ENCODE measurements around the gene DMRTA2.
"Not testable (repeated sequence)": the region's sequence is repeated elsewhere in the genome, so short reads cannot be mapped to it uniquely, and the experiment has no call there.

The DMRTA2 gene

DNA sequence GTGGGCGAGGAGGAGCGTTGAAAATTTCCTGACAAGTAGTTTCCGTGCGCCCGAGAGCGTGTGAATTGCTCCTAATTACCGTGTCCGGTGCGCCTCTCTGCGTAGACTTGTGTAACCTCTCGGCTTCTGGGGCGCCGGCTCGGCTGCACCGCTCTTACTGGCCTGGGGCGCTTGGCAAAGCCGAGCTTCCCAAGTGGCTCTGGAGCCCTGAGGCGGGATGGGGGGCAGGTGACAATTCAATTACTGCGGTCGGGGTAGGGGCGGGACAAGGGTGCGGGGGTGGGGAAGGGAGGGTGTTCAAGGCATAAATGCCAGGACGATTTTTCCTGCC lies 392 bp upstream of the DMRTA2 start:
- DNase-seq: no peak

DNA sequence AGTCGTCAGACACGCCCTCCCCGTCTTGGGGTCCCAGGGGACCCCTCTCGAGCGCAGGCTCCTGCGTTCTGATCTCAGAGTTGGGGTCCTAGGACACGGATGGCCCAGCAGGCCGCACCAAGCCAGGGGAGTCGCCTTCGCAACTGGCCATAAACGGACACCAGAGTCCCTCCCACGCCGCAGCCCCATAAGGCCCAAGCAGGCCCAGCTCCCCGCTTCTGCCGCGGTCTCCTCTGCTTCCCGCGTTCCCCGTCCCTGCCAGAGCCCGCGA lies 633 bp downstream of the DMRTA2 start:
- DNase-seq: no peak

DNA sequence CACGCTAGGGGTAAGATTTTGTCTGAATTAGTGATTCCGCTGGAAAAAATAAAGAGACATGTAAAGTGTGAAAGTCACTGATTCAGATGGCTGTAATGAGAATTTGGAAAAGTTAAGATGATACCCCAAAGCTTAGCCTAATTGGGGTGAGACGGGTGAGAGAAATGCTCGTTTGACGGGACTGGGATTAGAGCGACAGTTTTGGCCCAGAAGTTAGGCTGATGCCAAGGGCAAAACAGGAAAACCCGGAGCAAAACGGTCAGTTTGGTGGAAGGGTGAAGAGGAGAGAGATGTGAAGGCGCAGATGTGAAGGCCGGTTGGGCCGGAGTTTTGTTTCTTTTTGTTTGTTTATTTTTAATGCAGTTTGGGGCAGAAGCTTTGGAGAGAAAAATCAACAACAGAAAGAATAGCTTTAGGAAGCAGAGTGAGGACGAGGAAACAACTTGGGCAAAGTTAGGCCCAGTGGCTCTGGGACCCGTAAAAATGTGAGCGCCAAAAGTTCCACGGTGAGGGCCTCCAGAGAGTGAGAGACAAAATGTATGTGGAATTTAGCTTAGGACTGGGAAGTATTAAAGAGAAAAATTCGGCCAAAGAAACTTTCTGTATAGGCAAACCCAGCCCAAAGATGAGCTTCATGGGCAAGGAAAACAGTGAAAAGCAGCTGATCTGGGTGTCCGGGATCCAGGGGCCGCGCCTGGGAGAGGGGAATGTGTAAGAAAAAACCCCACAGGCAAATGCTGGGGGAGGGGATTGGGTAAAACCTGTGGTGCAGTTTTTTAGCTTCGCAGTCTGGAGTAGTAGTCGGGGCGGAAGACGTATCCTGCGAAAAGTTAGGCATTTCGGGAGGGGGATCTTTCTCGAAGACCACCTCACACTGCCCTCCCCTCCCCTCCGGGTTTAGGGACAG lies 1.2 kb downstream of the DMRTA2 start:
- no peak for DNase-seq

DNA sequence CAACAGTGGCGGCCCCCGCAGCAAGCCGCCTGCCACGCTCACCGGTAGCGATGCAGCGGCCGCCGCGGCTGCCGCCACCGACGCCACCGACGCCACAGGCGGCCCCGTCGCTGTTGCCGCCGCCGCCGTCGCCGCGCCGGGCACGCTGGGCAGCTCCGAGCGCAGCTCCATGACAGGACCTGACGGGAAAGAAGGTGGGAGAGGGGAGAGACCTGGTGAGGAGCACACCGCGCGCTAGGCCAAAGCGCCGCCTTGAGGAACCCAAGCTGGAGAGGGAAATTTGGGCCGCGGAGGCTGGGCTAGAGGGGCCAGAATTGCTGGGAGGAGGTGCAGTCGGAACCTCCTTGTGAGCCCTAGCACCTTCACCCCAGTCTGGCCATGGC lies 1.9 kb downstream of the DMRTA2 start:
- no peak for DNase-seq

DNA sequence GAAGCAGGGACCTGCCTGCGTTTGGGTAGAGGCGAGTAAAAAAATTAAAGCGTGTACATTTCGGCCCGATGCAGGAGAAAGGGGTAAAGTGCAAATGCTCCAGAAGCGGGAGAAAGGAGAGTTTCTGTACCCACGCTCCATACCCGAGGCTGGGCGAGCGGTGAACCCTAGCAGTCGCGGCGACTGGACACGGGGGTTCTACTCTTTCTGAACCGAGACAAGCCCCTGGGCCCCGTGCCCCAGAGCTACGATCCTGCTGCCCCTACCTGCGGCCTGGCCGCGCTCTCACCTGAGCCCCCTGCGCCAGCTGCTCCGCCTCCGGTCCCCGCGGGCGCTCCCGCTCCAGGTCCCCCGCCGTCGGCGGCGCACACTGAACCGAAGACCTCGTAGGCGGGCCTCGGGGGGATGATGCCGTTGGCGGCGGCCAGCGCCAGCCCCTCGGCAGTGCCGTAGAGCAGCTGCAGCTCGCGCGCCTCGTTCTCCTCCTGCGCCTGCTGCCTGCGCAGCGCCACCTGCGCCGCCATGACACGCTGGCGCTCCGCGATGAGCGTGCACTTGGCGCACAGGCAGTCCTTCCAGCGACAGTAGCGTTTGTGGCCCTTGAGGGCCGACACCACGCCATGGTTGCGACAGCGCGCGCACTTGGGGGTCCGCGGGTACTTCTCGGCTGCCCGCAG lies 2.4 kb downstream of the DMRTA2 start:
- DNase-seq: peak; percentile 81

DNA sequence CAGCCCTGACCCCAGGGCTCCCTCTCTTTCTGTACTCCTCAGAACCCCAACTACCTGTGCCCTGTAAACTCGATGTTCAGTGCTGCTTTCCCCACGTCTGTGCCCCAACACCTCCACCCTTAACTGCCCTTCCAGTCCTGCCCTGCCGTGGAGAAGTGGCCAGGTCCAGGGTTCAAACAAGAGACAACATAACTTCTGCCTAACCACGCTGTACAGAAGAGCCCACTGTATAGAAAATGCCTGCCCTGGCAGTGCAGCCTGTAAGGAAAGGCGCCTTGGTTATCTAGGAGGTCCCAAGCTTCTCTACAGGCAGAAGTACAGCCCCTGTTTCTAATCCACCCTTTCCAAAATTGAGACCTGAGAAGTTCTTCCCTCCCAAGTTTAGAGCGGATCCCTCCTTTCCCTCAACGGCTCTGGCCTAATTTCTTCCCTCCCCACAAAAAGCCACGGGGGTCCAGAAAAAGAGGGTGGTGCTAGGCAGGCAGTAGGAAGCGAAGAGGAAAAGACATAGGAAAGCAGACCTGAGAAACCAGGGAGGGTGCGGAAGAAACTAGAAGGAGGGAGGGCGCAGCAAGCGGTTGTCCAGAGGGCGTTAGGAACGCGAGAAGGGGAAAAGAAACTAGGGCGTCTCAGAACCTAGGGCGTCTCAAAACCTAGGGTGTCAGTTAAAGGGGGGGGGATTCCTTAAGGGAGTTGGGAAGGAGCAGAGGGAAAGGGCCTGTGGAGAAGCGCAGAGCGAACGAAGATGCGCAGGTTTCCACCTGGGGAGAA lies 3.2 kb downstream of the DMRTA2 start:
- DNase-seq: peak; percentile 43

DNA sequence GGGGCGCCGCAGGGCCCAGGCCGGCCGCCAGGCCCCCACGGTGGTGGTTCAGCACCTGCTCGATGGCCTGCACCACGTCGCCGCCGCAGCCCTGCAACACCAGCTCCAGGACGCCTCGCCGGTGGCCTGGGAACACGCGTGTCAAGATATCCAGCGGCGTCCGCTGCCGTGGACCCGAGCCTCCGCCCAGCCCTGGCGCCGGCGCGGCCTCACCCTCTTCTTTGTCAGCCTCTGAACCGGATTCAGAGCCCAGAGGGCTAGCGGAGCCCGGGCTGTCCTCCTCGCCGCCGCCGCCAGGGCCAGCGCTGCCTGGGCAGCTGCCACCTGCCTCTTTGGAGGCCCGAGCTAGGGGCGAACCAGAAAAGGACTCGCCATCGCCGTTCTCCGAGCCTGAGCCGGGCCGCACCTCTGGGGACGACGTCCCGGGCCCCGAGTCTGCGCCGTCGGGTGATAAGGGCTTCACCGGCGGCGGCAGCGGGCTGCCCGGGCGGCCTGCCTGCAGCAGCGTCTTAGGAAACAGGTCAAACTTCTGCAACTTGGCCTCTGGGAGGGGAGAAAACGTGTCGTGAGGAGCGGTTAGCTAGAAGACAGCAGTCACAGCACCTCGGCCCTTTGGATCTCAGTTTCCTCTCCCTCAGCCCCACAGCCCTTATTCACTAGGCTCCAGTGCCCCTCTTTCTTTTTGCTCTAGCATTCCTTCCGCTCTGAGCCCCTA lies 3.9 kb downstream of the DMRTA2 start:
- DNase-seq: peak; percentile 84

DNA sequence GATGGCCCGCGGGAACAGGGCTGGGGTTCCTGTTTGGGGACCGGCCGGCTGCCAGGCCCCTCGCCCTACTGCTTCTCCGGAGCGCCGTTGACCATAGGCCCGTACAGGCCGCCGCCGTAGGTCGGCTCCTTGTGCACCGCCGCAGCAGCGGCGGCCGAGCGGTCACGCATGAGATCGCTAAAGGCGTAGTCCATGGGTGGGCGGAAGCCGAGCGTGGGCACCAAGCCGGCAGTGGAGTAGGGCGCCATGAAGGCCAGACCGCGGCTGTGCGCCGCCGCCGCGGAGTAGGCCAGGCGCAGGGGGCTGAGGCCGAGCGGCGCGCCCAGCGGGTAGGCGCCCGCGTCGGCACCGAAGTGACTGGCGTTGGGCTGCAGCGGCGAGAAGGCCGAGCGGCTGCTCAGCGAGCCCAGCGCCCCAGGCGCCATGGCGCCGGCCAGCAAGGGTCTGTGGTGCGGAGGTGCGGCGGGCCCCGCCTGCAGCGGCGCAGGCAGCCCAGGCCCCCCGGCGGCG lies 4.6 kb downstream of the DMRTA2 start:
- DNase-seq: peak; percentile 78

DNA sequence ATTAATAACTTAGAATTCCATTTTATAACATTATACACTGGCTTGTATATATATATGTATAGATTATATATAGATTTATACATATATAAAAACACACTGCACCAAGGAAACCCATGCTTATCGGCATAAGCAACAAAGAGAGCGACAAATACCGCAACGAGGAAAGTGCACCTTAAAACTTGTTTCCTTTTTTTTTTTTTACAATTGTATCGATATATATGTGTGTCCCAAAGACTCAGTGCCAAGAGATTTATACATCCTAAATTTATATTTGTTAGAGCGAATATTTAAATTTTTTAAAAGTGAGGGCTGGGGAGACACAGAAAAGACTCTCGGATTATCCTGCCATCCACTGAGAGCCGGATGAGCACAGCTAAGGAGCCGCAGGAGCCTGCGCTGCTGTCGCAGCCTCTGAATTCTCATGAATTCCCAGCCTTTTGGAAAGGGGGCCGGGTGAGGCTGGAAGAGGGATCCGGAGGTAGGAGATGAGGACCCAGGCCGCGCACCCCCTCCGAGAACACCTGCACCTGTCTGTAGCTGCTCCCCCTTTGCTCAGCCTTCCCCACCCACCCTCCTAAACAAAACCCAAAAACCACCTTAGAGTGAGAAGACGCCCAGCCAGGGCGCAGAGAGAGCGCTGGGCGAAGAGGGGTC lies 5.2 kb downstream of the DMRTA2 start:
- no peak for DNase-seq

DNA sequence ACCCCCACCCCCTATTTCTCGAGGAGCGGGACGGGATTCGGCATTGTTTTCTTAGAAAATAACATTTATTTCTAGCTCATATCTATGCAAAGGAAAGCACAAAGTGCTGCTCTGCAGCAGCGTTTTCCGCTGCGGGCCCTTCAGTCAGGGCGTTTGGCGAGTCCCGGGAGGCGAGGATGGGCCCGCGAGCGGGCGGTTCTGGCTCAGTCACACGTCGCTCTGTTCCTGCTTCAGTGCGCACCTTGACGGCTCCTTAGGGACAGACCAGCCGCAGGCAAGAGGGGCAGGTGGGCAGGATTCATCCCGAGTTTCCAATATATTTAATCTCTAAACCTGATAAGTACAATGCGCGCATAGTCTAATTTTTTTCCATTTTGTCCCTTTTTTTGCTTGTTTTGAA lies 5.7 kb downstream of the DMRTA2 start:
- DNase-seq: peak; percentile 53

DNA sequence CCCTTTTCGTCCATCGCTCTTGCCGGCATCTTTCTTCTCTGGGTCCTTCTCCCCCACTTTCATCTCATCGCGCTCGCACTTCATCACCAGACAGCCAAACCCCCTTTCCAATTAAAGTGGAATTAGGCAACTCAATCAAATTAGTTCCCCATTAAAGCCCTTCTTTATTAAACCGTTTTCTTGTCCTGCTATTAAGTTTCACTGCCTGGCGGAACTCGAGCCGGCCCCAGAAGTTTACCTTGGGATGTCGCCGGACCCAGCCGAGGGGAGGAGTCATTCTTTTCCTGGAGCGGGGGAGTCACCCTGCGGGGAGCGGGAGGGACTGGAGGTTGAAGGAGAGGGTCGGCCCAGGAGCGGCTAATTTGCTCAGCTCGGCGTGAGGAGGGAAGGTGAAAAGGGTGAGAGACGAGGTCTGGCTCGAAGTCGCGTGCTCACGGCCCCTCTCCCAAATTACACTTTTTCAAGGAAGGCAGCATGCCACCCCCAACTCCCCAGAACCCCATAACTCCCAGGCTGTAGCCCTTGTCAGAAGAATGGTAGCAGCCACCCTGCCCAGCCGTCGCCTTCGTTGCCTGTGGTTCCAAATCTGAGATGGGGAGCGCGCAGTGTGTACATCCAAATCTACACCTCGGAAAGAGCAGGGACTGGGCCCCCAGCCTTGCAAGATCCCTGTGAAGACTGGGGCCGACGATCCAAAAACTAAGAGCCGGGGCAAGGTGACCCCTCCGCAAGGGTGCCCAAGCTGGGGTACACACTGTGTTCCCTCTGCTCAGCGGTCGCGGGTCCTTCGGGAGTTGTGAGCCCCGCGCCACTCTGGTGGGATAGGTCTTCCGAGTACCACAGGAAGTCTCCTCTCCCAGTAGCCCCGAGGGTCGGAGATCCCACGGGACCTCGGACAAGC lies 6.4 kb downstream of the DMRTA2 start:
- peak; percentile 60 for DNase-seq

DNA sequence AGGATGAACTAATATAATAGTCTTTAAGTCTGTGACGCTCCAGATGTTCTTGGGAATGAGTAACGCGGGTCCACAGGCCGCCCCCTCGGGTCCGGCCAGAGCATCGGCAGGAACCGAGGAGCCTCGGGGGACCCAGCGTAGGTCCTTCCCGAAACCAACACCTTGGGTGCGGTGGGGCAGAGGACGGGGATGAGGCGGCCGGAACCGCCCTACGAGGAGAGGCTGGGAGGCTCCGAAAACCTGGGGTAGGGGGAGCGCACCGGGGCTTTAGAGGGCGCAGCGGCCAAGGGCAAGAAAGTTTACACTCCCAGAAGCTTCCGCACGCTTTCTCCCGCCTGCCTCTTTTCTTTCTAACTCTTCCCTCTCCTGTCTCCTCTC lies 7.1 kb downstream of the DMRTA2 start:
- no peak for DNase-seq

DNA sequence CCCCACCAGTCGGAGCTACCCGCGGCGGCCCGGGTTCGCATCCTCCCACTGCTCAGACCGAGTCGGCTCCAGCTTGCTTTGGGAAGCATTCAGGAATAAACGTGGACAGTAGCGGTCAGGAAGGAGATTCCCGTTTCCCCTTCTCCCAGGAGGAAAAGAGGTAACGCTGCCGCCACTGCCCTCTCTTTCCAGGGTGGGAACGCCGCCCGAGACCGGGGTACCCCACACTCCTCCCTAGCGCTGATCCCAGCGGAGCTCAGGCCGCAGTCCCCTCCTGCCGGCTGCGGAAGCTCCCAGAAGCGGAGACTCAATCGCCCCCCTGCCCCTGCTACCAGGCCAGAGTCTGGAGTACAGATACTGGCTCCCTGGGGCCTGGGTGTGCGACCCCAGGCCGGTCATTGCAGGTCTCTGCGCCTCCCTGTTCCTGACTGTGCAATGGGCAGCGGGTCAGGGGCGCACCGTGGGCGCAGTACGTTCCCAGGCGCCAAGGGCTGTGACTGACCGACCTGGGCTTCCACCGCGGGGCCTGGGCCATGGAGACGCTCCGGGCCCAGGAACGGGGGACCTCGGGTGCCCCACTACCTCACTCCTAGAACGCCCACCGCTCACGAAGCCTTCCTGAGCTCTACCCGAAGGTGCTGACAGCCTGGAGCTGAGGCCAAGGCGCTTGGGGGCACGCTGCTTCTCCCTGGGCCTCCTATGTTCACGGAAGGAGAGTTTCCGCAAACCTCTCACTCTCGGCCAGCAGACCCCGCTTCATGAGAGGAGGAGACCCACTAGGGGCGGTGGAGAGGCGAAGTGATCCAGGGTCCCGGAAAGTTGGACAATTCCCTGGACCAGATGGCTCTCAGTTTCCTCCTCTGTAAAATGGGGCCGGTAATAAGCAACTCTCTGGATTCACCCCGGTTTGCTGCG lies 7.8 kb downstream of the DMRTA2 start:
- peak; percentile 54 for DNase-seq

DNA sequence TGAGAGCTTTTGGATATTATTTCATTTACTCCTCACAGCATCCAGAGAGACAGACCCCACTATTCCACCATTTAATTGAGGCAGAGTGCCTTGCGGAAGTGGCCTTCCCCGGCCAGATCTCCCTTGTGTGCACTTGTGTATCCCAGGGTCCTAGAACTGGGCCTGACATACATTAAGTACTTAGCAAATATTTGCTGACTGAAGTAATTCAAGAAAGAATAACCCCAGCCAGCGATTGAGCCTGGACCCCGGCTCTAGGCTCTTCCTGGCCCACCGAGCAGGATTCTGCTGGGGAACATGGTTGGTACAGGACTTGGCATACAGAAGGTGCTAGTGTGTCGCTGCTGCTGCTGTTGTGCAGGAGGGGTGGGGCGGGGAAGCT lies 8.4 kb downstream of the DMRTA2 start:
- DNase-seq: no peak

DNA sequence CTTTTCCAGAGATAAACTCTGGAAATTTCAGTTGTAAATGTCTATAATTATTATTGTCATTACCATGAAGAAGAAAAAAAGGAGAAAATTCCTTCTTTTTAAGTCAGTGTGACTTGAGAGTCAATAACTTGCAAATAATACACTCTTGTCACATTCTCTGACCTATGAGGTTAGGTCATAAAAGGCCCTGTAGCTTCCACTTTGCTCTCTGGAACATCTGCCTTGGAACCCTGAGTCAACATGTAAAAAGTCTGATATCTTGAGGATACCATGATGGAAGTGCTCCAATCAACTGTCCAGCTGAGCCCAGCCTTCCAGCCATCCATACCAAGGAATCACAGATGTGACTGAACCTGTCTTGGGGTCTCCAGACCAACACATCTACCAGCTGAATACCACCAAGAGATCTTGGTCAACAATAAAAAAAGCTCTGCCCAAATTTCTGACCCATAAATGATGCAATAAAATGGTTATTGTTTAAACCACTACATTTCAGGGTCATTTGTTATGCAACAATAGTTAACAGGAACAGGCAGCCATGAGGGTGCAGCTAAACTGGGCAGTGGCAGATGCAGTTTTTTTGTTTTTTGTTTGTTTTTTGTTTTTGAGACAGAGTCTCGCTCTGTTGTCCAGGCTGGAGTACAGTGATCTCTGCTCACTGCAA lies 10.3 kb downstream of the DMRTA2 start:
- DNase-seq: no peak

DNA sequence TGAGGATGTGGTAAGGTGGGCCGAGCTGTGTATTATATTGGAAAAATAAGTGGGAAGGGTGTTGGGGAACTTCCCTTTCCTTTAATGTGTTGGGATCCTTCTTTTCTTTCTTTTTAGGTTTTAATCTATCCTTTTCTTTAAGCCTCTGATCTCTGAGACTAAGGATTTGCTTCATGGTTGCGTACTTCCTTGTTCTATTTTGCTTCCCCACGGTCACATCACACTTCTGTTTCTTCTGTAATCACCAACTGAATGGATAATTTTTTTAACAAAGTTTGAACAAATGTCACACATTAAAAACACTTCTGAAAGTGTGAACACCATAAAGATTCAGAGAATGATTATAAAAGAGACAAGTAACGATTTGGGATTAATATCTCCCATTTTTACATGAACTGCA lies 17.4 kb downstream of the DMRTA2 start:
- DNase-seq: no peak

DNA sequence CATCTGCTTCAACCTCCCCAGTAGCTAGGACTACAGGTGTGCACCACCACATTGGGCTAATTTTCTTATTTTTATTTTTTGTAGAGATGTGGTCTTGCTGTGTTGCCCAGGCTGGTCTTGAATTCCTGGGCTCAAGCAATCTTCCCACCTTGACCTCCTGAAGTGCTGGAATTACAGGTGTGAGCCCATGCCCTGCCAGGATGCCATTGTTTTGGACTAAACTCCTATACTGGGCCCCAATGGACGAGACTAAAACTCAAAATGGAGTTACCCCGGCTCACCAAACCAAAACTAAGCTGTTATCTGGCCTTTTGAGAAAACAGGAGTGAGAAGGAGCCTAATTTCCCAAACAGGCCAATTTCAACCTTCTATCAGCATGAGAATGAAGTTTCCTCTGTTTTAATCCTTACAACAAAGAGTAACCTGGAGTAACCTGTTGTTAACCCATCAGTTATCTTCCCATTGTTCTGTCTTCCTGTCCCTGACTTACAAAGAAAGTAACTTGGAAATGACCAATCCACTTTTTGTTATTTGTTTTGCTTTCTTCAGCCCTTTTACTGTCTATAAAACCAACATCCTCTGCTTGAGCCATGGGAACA lies 29.6 kb downstream of the DMRTA2 start:
- no peak for DNase-seq

DNA sequence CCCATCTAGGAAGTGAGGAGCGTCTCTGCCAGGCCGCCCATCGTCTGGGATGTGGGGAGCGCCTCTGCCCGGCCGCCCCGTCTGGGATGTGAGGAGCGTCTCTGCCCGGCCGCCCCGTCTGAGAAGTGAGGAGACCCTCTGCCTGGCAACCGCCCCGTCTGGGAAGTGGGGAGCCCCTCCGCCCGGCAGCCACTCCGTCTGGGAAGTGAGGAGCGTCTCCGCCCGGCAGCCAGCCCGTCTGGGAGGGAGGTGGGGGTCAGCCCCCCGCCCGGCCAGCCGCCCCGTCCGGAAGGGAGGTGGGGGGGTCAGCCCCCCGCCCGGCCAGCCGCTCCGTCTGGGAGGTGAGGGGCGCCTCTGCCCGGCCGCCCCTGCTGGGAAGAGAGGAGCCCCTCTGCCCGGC lies 41.7 kb downstream of the DMRTA2 start:
- DNase-seq: not testable (repeated sequence)

DNA sequence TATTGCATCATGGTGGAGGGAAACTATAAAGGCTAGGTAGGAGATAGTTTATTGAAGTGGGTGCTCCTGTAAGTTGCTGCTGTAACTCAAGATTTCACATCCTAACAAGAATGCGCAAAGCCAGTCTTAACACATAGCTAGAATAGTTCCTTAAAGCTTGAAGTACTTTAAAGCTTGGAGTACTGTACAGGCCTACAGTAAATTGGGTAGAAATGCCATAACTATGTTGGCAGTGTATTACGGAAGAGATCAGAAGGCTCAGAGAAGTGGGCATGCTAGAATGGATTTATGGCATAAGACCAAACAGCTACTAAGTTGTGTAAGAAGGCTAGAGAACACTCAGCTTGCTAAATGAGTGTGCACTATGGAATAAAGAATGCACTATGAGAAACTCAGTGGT lies 44.5 kb downstream of the DMRTA2 start:
- DNase-seq: no peak

DNA sequence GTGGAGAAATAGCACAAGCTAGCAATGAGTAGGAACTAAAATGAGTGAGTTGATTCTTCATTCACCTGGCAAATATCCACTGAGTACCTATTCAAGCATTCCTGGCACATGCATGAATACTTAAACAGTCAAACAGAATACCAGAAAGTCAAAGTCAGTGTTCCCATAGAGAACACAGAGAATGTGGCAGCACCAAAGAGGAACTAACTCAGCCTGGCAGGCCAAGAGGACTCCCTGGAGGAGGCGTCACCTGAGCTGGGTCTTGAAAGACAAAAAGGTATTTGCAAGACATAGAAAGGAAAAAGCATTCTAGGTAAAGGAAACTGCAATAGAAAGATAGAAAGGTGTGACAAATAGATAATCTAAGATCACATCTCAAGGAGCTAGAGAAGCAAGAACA lies 49.7 kb downstream of the DMRTA2 start:
- DNase-seq: no peak
